Measurements from ENCODE around the gene SCYL3. TPM values are rescaled to one million over a fixed set of nuclear protein-coding genes. Genes with fewer than 3 reads are reported as not detected.

The SCYL3 gene
- total and polyA plus RNA-seq, 11 donors: 2.1 to 8.6 (median 6.1) TPM

GRCh38 chr1:169879034-169879840, 14.5 kb downstream of the SCYL3 start:
- DNase-seq: no peak
- H3K36me3 ChIP-seq: peaks cover 0 to 68% (median 43%) of the 10 kb centered on the region in 9 donors
- WGBS, 4 donors: 86 to 92% (median 90%) methylated on average over 4 of the region's 4 CpGs
- intact Hi-C loops (cut with DNase I): no loop called here
- peaks cover 0 to 12% (median 0%) of the 10 kb centered on the region in 12 donors for H3K4me1 ChIP-seq
- H3K27ac ChIP-seq: no peak overlapping the region
- no peak overlapping the region for H3K4me3 ChIP-seq
- TF ChIP-seq CTCF (IDR thresholded peaks at IDR 0.05): no peak
- no peaks in the 10 kb centered on the region for H3K27me3 ChIP-seq
- ATAC-seq: no peak
- no peaks in the 10 kb centered on the region for H3K9me3 ChIP-seq

GRCh38 chr1:169878498-169878897, 15.2 kb downstream of the SCYL3 start:
- 63 to 82% (median 72%) methylated on average over 4 of the region's 4 CpGs for WGBS, 4 donors
- Histone ChIP-seq H3K27ac (no peak overlapping the region), H3K9me3 (no peaks in the 10 kb centered on the region), H3K4me1 (peaks cover 0 to 12% (median 0%) of the 10 kb centered on the region in 12 donors), H3K4me3 (no peak overlapping the region), H3K36me3 (peaks cover 0 to 72% (median 50%) of the 10 kb centered on the region in 9 donors), H3K27me3 (no peaks in the 10 kb centered on the region)
- intact Hi-C loops (cut with DNase I): no loop called here
- ATAC-seq (peak in 1 of 4 donors; percentile 57), DNase-seq (no peak)
- TF ChIP-seq CTCF (IDR thresholded peaks at IDR 0.05) (no peak), POLR2A (IDR thresholded peaks at IDR 0.05) (no peak)

GRCh38 chr1:169877800-169878491, 15.8 kb downstream of the SCYL3 start:
- WGBS, 4 donors: 97 to 98% (median 97%) methylated on average over 2 of the region's 2 CpGs
- H3K4me3 ChIP-seq: no peak overlapping the region
- DNase-seq (no peak), ATAC-seq (no peak)
- H3K4me1 ChIP-seq: peaks cover 0 to 12% (median 0%) of the 10 kb centered on the region in 12 donors
- intact Hi-C loops (cut with DNase I): no loop called here
- no peaks in the 10 kb centered on the region for H3K9me3 ChIP-seq
- TF ChIP-seq POLR2A (IDR thresholded peaks at IDR 0.05) (no peak), CTCF (IDR thresholded peaks at IDR 0.05) (no peak)
- no peak overlapping the region for H3K27ac ChIP-seq
- peaks cover 0 to 72% (median 56%) of the 10 kb centered on the region in 9 donors for H3K36me3 ChIP-seq
- H3K27me3 ChIP-seq: no peaks in the 10 kb centered on the region

GRCh38 chr1:169874229-169874628, 19.5 kb downstream of the SCYL3 start:
- ATAC-seq: no peak
- WGBS, 4 donors: 89 to 94% (median 91%) methylated on average over 3 of the region's 3 CpGs
- H3K36me3 ChIP-seq: peaks cover 3 to 100% (median 93%) of the 10 kb centered on the region in 9 donors

More at GRCh38 chr1:169874229-169874628, 19.5 kb downstream of the SCYL3 start:
- Histone ChIP-seq H3K27me3 (no peaks in the 10 kb centered on the region), H3K9me3 (no peaks in the 10 kb centered on the region), H3K27ac (peak overlapping the region in 1 of 12 donors; percentile 19), H3K4me3 (no peak overlapping the region), H3K4me1 (peaks cover 0 to 12% (median 0%) of the 10 kb centered on the region in 12 donors)
- intact Hi-C loops (cut with DNase I): no loop called here
- DNase-seq: no peak
- no peak for TF ChIP-seq POLR2A (IDR thresholded peaks at IDR 0.05)
- no peak for TF ChIP-seq CTCF (IDR thresholded peaks at IDR 0.05)
